Activated CD4-positive, alpha-beta T cell treated with anti-CD3 and anti-CD28 coated beads for 48 hours (primary cell): ENCODE results near the gene ATP9B.

ENCODE experiments used
- DNase-seq: peaks from one replicate; pipeline ENCODE4 v3.0.0-alpha.2; 2020

The ATP9B gene

GRCh38 chr18:79068937-79069716 is at the start of gene ATP9B:
ATP9B (plus strand) TSS chr18:79069394; CDS start chr18:79069411, 17 bp downstream.
- DNase-seq, result peak; percentile 99

GRCh38 chr18:79019881-79020280 is 49.3 kb upstream of the ATP9B start:
- DNase-seq, result no peak

GRCh38 chr18:79022603-79023002 is 46.6 kb upstream of the ATP9B start:
- no peak for DNase-seq

- DNase-seq, result no peak
These were observed 42.7 kb upstream of the ATP9B start for GRCh38 chr18:79026491-79026890.

GRCh38 chr18:79030680-79031079 is 38.5 kb upstream of the ATP9B start:
- no peak for DNase-seq

GRCh38 chr18:79042276-79042675 is 26.9 kb upstream of the ATP9B start:
- no peak for DNase-seq

GRCh38 chr18:79043288-79043687 is 25.9 kb upstream of the ATP9B start:
- DNase-seq, result no peak

- DNase-seq, result no peak
These were observed 22.7 kb upstream of the ATP9B start for GRCh38 chr18:79046522-79046921.

- DNase-seq, result no peak
These were observed 21.5 kb upstream of the ATP9B start for GRCh38 chr18:79047556-79048244.

- DNase-seq, result no peak
These were observed 21.0 kb upstream of the ATP9B start for GRCh38 chr18:79048245-79048632.

GRCh38 chr18:79049506-79049905 is 19.7 kb upstream of the ATP9B start:
- no peak for DNase-seq

- DNase-seq, result no peak
These were observed 19.2 kb upstream of the ATP9B start for GRCh38 chr18:79050005-79050404.

- DNase-seq, result no peak
These were observed 12.3 kb upstream of the ATP9B start for GRCh38 chr18:79056827-79057367.

GRCh38 chr18:79058007-79058406 is 11.2 kb upstream of the ATP9B start:
- no peak for DNase-seq

- no peak for DNase-seq
These were observed 6.4 kb upstream of the ATP9B start for GRCh38 chr18:79062806-79063205.

GRCh38 chr18:79064228-79064627 is 5.0 kb upstream of the ATP9B start:
- no peak for DNase-seq

GRCh38 chr18:79065802-79066201 is 3.4 kb upstream of the ATP9B start:
- no peak for DNase-seq

GRCh38 chr18:79067611-79068010 is 1.6 kb upstream of the ATP9B start:
- no peak for DNase-seq

- peak; percentile 50 for DNase-seq
These were observed 755 bp upstream of the ATP9B start for GRCh38 chr18:79068341-79068936.

- no peak for DNase-seq
These were observed 540 bp downstream of the ATP9B start for GRCh38 chr18:79069717-79070151.

GRCh38 chr18:79070486-79070885 is 1.3 kb downstream of the ATP9B start:
- no peak for DNase-seq

GRCh38 chr18:79071037-79071436 is 1.8 kb downstream of the ATP9B start:
- no peak for DNase-seq

GRCh38 chr18:79071503-79072210 is 2.5 kb downstream of the ATP9B start:
- DNase-seq, result no peak
